HL-60 (cell line): ENCODE results near the gene PRSS8.
"Not testable (repeated sequence)": the region's sequence is repeated elsewhere in the genome, so short reads cannot be mapped to it uniquely, and the experiment has no call there.

ENCODE experiments used
- POLR2AphosphoS5 ChIP-seq: IDR thresholded peaks from 2 replicates; pipeline ENCODE4 v1.6.1; 2012; ENCODE audit warnings: low read depth
- TF ChIP-seq, protein P1 (sequence below): IDR thresholded peaks from one replicate; pipeline ENCODE4 v1.5.1; 2011; ENCODE audit warnings: low read length, control low read depth, inconsistent platforms; ENCODE audit not compliant: insufficient read depth
- TF ChIP-seq, protein P2 (sequence below): IDR thresholded peaks from 2 replicates; pipeline ENCODE4 v1.6.1; 2012; ENCODE audit warnings: low read depth; ENCODE audit not compliant: insufficient replicate concordance

DNA sequence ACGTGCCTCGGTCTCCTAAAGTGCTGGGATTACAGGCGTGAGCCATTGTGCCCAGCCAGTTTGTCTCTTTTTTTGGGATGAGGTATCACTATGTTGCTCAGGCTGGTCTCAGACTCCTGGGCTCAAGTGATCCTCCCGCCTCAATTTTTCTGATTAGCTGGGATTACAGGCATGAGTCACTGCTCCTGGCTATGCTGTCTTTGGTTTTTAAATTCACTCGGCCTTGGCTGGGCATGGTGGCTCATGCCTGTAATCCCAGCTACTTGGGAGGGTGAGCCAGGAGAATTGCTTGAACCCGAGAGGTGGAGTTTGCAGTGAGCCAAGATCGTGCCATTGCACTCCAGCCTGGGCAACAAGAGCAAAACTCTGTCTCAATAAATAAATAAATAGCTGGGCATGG is 8.9 kb upstream of the PRSS8 start:
- TF ChIP-seq, protein P1, sequence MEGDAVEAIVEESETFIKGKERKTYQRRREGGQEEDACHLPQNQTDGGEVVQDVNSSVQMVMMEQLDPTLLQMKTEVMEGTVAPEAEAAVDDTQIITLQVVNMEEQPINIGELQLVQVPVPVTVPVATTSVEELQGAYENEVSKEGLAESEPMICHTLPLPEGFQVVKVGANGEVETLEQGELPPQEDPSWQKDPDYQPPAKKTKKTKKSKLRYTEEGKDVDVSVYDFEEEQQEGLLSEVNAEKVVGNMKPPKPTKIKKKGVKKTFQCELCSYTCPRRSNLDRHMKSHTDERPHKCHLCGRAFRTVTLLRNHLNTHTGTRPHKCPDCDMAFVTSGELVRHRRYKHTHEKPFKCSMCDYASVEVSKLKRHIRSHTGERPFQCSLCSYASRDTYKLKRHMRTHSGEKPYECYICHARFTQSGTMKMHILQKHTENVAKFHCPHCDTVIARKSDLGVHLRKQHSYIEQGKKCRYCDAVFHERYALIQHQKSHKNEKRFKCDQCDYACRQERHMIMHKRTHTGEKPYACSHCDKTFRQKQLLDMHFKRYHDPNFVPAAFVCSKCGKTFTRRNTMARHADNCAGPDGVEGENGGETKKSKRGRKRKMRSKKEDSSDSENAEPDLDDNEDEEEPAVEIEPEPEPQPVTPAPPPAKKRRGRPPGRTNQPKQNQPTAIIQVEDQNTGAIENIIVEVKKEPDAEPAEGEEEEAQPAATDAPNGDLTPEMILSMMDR: not testable (repeated sequence)
- not testable (repeated sequence) for TF ChIP-seq POLR2AphosphoS5
- TF ChIP-seq, protein P2, sequence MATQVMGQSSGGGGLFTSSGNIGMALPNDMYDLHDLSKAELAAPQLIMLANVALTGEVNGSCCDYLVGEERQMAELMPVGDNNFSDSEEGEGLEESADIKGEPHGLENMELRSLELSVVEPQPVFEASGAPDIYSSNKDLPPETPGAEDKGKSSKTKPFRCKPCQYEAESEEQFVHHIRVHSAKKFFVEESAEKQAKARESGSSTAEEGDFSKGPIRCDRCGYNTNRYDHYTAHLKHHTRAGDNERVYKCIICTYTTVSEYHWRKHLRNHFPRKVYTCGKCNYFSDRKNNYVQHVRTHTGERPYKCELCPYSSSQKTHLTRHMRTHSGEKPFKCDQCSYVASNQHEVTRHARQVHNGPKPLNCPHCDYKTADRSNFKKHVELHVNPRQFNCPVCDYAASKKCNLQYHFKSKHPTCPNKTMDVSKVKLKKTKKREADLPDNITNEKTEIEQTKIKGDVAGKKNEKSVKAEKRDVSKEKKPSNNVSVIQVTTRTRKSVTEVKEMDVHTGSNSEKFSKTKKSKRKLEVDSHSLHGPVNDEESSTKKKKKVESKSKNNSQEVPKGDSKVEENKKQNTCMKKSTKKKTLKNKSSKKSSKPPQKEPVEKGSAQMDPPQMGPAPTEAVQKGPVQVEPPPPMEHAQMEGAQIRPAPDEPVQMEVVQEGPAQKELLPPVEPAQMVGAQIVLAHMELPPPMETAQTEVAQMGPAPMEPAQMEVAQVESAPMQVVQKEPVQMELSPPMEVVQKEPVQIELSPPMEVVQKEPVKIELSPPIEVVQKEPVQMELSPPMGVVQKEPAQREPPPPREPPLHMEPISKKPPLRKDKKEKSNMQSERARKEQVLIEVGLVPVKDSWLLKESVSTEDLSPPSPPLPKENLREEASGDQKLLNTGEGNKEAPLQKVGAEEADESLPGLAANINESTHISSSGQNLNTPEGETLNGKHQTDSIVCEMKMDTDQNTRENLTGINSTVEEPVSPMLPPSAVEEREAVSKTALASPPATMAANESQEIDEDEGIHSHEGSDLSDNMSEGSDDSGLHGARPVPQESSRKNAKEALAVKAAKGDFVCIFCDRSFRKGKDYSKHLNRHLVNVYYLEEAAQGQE: not testable (repeated sequence)
